ENCODE data around the gene TMEM176B. TPM values are rescaled to one million over a fixed set of nuclear protein-coding genes. Genes with fewer than 3 reads are reported as not detected.

Gene TMEM176B
- total RNA-seq, 2 experiments from 2014 or later: not detected

- H3K27ac Mint-ChIP-seq: no peak overlapping the region
- no peak overlapping the region for H3K27ac ChIP-seq (ENCODE audit: low read depth in 1 of 2, low read length in 2 of 2)
- H3K4me3 ChIP-seq (ENCODE audit: low read length): no peak overlapping the region
- no peaks in the 10 kb centered on the region for H3K36me3 Mint-ChIP-seq (ENCODE audit: low read depth)
- peaks cover 58% of the 10 kb centered on the region for H3K27me3 Mint-ChIP-seq
- CTCF ChIA-PET: no interaction called here
- no peak for TF ChIP-seq CTCF (IDR thresholded peaks at IDR 0.05)
- no peaks in the 10 kb centered on the region for H3K4me1 Mint-ChIP-seq (ENCODE audit: low read depth)
- no peaks in the 10 kb centered on the region for H3K9me3 ChIP-seq (ENCODE audit: control insufficient read depth in 1 of 2, insufficient read depth in 1 of 2, low read length in 2 of 2)
- ATAC-seq (ENCODE audit: poor library complexity) (no peak), DNase-seq (no peak)
- no peaks in the 10 kb centered on the region for H3K36me3 ChIP-seq (ENCODE audit: insufficient read depth, low read length)
- no peaks in the 10 kb centered on the region for H3K4me1 ChIP-seq (ENCODE audit: insufficient read depth, low read length)
- H3K27me3 ChIP-seq (ENCODE audit: control insufficient read depth in 1 of 2, insufficient read depth in 2 of 2, low read length in 2 of 2): peaks cover 13 to 17% of the 10 kb centered on the region in 2 experiments
- no peaks in the 10 kb centered on the region for H3K9me3 Mint-ChIP-seq
- POLR2A ChIA-PET: no interaction called here
- no peak overlapping the region for H3K4me3 Mint-ChIP-seq
- intact Hi-C loops (cut with DNase I, micrococcal nuclease): no loop called here
These were observed 31.7 kb upstream of the TMEM176B start for GRCh38 chr7:150831851-150832250.

GRCh38 chr7:150830937-150831336 lies 30.8 kb upstream of the TMEM176B start:
- TF ChIP-seq CTCF (IDR thresholded peaks at IDR 0.05): no peak
- H3K4me1 ChIP-seq (ENCODE audit: insufficient read depth, low read length): no peaks in the 10 kb centered on the region
- ATAC-seq (ENCODE audit: poor library complexity) (no peak), DNase-seq (no peak)
- no peak overlapping the region for H3K4me3 ChIP-seq (ENCODE audit: low read length)
- H3K4me3 Mint-ChIP-seq: no peak overlapping the region
- H3K36me3 ChIP-seq (ENCODE audit: insufficient read depth, low read length): no peaks in the 10 kb centered on the region
- POLR2A ChIA-PET: no interaction called here
- H3K27ac Mint-ChIP-seq: no peak overlapping the region
- intact Hi-C loops (cut with DNase I, micrococcal nuclease): no loop called here
- H3K27ac ChIP-seq (ENCODE audit: low read depth in 1 of 2, low read length in 2 of 2): no peak overlapping the region
- no peaks in the 10 kb centered on the region for H3K36me3 Mint-ChIP-seq (ENCODE audit: low read depth)
- CTCF ChIA-PET: no interaction called here
- H3K4me1 Mint-ChIP-seq (ENCODE audit: low read depth): no peaks in the 10 kb centered on the region
- peaks cover 58% of the 10 kb centered on the region for H3K27me3 Mint-ChIP-seq
- H3K9me3 Mint-ChIP-seq: no peaks in the 10 kb centered on the region
- H3K27me3 ChIP-seq (ENCODE audit: control insufficient read depth in 1 of 2, insufficient read depth in 2 of 2, low read length in 2 of 2): peaks cover 13 to 17% of the 10 kb centered on the region in 2 experiments
- H3K9me3 ChIP-seq (ENCODE audit: control insufficient read depth in 1 of 2, insufficient read depth in 1 of 2, low read length in 2 of 2): no peaks in the 10 kb centered on the region

- peaks cover 52% of the 10 kb centered on the region for H3K27me3 Mint-ChIP-seq
- intact Hi-C loops (cut with DNase I, micrococcal nuclease): no loop called here
- H3K27me3 ChIP-seq (ENCODE audit: control insufficient read depth in 1 of 2, insufficient read depth in 2 of 2, low read length in 2 of 2): peaks cover 13 to 17% of the 10 kb centered on the region in 2 experiments
- no peaks in the 10 kb centered on the region for H3K4me1 ChIP-seq (ENCODE audit: insufficient read depth, low read length)
- no peaks in the 10 kb centered on the region for H3K4me1 Mint-ChIP-seq (ENCODE audit: low read depth)
- no peak overlapping the region for H3K27ac ChIP-seq (ENCODE audit: low read depth in 1 of 2, low read length in 2 of 2)
- DNase-seq (no peak), ATAC-seq (ENCODE audit: poor library complexity) (no peak)
- H3K36me3 ChIP-seq (ENCODE audit: insufficient read depth, low read length): no peaks in the 10 kb centered on the region
- no peaks in the 10 kb centered on the region for H3K9me3 Mint-ChIP-seq
- CTCF ChIA-PET: no interaction called here
- no peak overlapping the region for H3K27ac Mint-ChIP-seq
- H3K4me3 ChIP-seq (ENCODE audit: low read length): no peak overlapping the region
- H3K36me3 Mint-ChIP-seq (ENCODE audit: low read depth): no peaks in the 10 kb centered on the region
- TF ChIP-seq CTCF (IDR thresholded peaks at IDR 0.05): no peak
- H3K4me3 Mint-ChIP-seq: no peak overlapping the region
- peaks cover 0 to 4% of the 10 kb centered on the region in 2 experiments for H3K9me3 ChIP-seq (ENCODE audit: control insufficient read depth in 1 of 2, insufficient read depth in 1 of 2, low read length in 2 of 2)
- POLR2A ChIA-PET: no interaction called here
These were observed 29.3 kb upstream of the TMEM176B start for GRCh38 chr7:150829426-150829825.
